SW 1271 (cell line): ENCODE data around the gene MINDY4.

Source experiments
- DNase-seq, 2 experiments: peaks; one replicate each; lab custom pipeline; 2025; lab: John Stamatoyannopoulos, UW

MINDY4 gene

DNA sequence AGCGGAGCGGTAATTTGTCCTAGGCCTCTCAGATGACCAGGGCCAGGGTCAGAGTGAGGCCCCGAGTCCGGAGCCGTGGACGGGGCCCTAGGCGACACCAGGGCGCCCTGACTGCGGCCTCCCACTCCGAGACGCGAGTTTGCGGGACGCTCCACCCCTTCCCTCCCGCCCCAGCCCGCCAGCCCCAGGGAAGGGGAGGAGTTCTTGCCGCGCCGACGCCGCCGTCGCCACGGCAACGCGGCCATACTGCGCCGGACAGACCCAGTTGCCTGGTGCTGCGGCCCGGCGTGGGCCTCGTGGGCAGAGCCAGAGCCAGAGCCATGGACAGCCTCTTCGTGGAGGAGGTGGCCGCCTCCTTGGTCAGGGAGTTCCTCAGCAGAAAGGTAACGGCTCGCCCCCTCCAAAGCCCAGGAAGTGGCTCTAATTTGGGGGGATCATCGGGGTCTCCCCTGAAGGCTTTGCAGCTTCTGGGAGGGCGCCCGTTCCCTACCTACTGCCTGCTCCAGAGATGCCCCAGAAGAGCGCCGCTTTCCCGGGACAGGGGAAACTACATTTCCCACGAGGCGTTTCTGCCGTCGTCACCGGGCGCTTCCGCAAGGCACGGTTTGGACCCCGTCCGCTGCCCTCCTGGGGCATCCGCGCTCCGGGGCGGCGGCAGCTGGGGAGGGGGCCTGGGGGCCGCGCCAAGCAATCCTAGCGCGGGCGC lies at the start of gene MINDY4:
MINDY4 (plus strand) TSS at position 244 of the 706 bp plus-strand sequence; CDS start at position 321, 77 bp downstream.
- peak; percentile 36 to 73 for DNase-seq

DNA sequence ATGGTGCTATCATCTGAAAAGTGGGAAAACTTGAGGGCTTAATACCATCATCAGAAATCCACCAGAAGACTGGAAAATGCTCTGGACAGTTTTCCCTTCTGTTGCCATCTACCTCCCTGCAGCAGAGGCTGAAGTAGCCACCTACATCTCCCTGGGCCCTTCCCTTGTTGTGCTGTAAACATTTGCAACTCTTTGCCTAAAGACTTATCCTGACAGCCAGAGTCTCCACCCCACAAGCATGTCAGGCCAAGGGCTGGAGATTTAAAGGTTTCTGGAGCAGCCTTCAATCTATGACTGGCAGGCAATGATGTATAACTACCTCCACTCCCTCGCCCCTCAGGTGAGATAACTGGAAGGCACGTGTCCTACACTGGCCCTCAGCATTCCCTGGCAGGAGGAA lies 49.0 kb upstream of the MINDY4 start:
- DNase-seq, result no peak

DNA sequence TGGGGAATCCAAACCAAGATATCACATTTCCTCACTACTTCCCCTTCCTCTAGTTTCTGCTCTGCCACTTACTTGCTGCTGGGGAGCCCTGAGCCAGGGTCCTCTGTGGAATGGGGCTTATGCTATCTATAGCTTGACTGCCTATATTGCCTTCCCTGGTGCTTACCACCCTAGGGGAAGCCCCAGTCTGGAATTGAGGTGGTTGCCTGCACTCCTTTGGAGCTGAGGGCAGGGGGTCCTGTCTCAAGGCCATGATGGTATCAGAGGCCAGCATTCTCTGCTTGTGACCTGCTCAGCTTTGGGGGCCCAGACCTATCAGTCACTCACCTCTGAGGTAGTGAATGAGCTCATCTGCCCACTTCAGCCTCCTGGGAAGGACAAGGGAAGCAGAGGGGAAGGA lies 48.5 kb upstream of the MINDY4 start:
- DNase-seq, result no peak

DNA sequence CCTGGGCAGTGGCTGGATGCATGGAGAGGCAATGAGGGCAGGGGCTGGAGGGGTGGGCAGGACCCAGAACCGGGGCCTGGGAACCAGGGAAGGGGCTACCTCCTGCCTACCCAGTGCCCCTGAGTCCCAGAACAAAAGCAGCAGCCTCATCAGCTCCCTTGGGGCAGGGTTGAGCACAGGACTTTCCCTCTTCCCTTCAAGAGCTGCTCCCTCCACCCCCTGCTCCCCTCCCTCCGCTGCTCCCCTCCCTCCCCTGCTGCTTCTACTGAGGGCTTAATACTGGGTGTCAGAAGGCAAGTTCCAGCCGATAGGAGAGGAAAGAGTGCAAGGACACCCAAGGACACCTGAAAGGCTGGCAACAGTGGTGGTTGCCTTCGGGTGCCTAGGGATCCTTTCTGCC lies 47.4 kb upstream of the MINDY4 start:
- no peak for DNase-seq

DNA sequence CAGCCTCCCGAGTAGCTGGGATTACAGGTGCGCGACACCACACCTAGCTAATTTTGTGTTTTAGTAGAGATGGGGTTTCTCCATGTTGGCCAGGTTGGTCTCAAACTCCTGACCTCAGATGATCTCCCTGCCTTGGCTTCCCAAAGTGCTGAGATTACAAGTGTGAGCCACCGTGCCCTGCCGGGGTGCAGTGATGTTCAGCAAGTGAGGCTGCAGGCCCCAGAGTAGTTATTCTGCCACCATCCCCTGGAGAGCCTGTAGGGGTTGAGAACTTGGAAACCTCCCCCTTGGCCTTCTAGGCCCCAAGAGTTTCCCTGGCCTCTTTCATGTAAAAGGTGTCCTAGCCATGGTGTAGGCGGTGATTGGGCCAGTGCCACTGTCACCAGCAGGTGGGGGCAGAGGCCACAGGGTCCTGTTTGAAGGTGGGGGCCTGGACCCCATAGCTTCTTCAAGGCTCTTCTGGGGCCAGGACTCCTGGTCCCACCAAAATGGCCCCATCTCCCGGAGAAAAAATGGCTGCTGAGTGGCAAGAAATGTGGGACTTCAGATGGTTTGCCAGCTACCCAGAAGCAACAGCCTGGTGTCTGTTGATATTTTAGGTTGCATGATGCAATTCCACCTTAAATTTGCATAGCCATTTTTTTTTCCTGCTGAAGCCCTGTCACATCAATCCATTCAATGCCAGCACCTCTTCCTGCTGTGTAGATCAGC lies 44.8 kb upstream of the MINDY4 start:
- no peak for DNase-seq

DNA sequence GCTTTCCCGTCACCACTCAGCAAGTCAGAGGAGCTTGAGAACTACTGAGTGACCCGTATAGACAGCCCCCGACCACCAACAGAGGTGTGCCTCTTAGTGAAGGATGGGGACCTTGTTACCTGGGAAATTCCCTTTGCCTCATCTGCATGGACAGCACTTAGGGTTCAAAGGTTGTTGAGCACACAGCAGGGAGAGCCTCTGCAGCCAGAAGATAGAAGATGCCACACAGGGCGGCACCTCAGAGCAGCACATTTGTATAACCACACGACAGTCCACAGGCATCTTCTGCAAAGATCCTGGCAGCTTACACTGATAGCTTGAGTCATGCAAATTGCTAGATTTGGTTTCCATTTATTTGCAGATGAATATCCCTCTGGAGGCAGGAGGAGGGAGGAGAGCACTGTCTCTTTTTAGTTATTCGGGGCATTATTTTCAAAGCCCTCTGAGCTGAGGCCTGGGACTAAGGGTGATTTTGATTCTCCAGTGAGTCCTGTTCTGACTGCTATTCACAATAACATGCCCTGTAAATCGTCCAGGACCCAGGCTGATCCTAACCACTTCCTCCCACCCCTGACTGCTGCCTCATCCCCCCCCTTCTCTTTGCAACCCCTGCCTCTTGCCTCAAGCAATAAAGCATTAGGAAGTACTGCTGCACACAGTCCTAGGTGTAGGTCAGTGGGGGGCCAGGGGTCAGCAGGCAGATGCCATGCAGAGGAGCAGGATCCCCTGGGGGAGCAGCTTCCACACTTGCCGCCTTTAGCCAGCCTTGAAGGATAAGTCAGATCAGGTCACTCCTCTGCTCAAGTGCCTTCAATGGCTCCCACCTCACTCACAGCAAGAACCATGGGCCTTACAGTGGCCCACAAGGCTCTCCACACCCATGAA lies 43.9 kb upstream of the MINDY4 start:
- no peak for DNase-seq

DNA sequence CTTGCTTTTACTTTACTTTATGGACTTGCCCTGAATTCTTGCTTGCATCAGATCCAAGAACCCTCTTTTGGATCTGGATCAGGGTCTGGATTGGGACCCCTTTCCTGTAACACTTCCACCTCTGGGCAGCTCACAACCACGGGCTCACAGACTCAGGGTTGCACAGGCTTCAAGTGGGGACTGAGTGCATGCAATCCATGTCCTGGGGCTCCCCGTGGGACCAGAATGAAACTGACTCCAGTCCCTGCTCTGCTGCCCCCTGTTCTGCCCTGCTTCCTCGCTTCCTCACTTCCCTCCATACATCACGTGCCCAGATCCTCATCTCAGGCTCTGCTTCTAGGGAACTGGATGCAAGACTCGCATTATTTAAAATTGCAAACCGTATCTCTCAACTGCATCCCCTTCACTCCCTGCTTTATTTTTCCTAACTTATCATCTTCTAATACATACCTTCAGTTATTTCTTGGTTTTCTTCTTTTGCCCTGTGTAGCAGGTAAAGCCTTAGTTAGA lies 42.6 kb upstream of the MINDY4 start:
- no peak for DNase-seq

DNA sequence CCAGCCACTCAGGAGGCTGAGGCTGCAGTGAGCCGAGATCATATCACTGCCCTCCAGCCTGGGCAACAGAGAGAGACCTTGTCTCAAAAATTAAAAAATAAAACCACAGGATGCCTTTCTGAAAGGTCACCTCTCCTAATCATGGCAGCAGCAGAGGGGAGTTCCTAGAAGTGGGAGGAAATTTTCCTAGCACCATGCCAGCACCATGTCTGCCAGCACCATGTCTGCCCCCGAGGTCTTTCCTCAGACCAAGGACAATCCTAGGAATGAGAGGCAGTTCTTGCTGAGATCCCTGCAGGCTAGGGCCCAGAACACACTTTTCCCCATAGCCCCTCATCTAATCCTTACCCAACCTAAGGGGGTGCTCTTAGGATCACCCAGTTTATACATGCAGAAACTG lies 41.6 kb upstream of the MINDY4 start:
- DNase-seq, result no peak

DNA sequence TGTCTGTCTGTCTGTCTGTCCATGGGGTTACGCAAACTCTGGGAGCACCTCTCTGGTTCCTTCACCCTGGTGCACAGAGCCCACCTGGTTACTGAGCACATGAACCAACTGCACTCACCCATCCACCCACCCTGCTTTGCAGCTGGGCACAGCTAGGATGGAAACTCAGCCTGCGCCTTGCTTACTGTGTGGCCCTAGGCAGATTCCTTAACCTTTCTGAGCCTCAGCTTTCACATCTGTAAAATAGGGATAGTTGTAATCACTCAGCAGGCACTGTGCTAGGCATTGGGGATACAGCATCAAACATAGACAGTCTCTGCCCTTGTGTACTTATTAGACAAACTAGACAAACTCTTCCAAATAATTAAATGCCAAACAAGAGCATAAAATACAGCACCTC lies 41.1 kb upstream of the MINDY4 start:
- DNase-seq, result no peak

DNA sequence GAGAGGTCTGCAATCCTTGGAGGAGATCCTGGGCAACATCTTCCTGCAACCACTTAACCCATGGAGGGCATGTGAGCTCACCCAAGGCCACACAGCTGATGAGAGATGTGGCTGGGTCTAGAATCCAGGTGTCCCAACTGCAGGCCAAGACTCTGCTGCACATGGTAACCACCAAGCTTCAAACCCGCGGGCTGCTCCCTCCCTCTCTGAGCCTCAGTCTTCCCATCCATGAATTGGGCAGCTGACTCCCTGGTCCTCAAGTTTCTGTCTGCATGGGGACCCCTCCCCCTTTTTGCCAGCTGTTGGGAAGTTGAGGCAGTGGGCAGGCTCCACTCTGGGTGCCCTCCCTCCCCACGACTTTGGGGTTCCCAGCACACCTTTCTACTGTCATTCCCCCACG lies 40.2 kb upstream of the MINDY4 start:
- no peak for DNase-seq

DNA sequence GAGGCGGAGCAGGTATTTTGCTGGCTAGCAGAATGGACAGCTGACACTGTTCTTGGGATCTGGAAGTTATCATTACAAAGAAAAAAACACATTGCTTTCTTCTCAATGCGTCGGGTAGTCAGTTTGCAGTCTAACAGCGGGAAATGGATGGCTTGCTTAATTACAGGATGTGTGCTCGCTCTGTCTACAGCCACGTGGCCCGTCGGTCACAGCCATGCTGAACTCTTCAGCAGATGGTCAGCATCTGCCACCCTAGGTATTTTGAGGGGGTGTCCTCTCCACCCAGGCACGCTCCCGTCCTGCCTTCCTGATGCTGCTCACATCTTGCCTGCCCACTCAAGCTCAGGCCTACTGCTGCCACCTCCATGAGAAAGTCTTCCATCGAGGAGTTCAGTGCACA lies 39.6 kb upstream of the MINDY4 start:
- DNase-seq, result no peak

DNA sequence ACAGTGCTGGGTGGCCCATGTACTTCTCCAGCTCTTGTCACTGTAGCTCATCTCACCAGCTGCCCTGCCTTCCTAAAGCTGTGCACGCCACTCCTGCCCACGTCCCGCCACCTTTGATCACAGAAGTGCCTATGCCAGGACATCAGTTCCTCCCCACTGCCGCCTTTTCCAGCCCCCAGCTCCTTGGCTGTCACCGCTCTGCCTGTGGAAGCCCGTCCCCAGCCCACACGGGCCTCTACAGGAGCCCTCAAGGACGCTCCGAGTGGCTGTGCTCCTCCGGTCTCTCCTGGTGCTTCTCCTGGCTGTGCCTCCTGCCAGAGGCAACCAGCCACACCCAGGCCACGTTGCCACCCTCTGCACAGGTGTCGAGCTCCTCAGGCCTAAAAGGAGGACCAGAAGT lies 38.6 kb upstream of the MINDY4 start:
- no peak for DNase-seq

DNA sequence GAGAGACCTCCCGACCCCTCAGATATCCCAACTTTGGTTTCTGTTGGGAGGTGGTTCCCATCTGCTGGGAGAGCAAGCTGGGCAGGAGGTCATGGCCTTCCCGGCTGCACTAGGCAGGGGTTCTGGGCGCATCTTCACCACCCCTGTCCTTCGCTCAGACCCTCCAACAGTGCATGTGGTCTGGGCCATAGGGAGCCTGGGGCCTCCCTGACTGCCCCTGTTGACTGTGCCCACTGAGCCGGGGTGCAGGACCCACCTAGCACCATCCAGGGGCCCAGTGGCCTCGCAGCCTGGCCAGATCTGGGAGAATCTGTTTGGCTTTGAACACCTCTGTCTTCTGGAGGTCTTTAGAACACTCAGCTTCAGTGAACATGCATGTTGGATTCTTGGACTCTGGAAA lies 38.0 kb upstream of the MINDY4 start:
- no peak for DNase-seq

DNA sequence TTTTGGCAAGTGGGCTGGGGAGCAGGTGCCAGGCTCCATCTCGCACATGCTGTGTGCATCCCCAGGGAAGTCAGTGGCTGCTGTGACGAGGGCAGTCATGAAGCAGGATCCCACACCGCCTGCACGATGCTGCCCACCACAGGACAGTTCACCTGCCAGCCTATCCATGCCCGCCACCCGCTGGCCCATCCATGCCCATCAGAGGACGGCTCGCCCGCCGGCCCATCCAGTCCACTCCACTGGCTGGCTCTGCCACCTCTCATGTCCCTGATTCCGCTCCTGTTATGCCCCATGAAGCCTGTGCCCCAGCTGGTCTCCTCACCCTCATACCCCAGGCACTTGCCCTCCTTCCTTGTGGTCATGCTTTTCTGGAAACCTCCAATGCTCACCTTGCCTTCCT lies 37.5 kb upstream of the MINDY4 start:
- no peak for DNase-seq

DNA sequence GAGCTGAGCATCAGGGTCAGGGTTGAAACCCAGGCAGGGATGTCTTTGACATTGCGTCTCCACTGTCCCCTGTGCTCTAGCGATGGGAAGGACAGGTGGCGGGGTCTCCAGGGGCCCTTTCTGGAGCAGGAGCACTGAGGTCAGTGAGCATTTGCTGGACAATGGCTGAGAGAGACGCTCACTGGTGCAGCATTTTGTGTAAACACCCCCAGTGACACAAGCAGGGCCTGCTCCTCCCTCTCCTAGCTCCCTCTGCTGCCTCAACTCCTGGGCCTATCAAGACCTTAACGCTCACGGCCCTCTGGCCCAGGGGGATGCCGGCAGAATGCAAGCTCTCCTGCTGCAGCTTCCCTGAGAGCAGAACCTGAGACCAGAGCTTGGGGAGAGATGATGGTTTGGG lies 36.7 kb upstream of the MINDY4 start:
- DNase-seq, result no peak

DNA sequence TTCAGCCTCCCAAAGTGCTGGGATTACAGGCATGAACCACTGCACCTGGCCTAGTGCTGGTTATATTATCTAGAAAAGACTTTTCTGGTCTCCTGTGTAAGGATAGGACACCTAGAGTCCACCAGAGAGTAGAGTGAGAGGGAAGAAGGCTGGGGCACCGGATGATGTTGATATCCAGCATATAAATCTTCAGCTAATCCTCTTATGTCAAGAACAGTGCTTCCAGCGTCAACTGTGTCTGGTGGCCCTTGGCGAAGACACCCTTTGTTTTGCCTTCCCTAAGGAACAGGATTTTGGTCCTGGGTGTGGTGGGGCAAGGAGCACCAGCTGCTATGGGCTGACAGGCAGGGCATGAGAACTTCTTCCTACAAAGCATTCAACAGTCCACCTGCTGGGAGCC lies 35.6 kb upstream of the MINDY4 start:
- no peak for DNase-seq

DNA sequence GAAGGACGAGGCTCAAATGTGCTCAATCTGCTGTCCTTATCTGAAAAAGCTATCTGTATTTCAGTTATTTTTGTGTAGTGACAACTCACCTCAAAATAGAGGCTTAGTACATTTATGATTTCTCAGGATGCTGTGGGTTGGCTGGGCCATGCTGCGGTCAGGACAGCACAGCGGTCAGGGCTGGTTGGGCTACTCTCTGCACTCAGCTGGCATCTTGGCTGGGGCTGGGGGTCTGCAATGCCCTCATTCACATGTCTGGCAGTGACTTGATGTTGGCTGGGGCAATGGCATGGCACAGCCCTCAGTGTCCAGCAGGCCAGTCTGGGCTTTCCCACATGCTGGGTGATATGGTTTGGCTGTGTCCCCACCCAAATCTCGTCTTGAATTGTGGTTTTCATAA lies 34.9 kb upstream of the MINDY4 start:
- DNase-seq, result no peak

DNA sequence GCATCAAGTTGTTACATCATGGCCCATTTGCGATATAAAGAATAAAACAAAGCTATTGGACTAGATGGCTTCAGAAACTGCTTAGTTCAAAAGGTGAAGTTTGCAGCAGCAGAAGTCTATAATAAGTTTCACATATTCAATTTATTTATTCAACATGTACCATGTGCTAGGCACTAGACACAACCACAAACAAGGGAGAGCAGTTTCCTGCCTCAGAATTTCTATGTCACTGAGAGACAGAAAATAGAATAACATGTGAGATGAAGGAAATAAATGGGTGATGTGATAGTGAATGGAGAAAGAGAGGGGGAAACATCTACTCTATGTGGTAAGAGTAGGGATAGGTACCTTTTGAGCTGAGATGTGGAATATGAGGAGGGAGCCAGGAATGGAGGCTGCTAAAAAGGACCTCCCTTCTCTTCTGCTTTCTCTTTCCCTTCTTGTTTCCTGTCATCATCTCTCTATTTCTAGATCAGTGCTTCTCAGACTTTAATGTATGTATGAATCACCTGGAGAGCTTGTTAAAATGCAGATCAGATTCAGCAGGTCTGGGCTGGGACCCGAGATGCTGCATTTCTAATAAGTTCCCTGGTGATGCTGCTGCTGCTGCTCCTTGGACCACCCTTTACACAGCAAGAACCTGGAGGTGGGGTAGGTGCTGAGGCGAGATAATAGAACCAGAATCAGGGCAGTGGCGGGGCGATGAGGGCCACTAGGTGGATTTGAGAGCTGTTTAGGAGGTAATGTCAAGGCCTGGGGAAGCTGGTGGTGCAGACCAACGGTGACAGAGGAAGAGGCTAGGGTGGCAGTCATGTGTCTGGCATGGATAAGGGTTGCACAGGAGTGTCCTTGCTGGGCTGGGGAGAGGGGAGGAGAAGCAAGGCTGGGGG lies 32.9 kb upstream of the MINDY4 start:
- DNase-seq, result no peak

DNA sequence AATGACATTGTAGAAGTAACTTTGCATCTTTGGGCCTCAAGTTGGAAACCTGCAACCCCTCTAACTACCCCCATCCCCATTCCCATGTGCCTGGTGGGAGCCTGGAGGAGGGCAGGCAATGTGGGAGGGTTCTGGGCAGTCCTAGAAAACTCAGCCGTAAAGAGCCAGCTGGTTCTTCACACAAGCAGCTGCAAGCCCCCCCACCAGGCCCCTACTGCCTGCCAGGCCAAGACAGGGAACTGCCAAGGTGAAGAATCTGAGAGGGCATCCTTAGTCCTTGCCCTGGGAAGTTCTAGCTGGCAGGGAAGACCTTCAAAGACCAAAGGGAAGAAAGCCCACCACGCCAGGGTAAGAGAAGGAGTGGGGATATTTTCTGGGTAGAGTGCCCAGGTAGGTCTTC lies 31.5 kb upstream of the MINDY4 start:
- no peak for DNase-seq

DNA sequence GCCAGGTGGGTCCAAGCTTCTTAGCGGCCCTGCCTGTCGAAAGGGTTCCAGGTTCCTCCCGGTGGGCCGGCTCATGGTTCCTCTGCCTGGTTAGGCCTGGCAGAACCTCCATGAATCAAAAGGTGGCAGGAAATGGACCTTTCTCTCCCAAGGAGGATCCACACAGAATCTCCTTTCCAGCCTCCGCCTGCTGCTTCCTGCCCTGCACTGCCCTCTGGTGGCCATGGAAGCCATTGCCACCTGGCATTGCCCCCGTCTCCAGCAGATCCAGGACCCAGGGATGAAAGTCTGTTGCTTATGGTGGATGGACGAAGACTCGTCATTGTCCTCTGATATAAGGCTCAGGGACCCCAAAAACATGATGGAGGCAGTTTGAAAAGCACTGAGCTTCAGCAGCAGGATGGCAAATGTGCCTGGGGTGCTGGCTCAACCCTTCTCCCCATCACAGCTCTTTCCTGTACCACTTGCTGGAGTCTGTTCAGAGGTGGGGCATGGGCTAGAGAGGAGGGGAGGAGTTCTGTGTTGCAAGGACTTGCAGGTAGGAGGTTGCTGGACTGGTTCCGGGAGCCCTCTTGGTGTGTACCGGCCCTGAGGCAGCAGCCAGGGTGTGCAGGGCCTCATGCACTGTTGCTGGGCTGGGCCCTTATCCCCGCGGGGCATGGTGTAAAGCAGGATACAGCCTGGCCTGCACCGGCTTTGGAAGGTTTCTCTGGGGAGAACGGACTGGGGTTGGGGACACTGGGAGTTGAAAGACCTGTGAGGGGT lies 30.6 kb upstream of the MINDY4 start:
- DNase-seq, result peak in 1 of 2 experiments; percentile 37

DNA sequence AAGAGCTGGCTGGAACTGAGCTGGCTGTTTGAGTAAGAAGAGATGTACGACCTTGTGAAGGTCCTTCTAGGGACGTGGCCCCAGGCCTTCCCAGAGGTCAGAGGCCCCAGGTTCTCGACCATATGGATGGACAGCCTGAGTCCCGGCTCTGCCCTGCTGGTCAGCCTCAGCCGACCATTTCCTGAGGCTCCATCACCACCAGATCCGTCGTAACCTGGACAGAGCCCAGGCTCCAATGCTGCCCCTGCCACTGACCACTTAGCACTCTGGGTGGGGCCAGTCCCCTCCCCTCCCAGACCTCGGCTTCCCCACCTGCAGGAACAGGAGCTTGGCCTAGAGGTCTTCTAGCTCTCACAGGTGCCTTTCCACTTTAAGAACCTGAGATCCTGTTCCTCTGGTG lies 29.9 kb upstream of the MINDY4 start:
- DNase-seq, result no peak
